IMR-90 (cell line): ENCODE results near the gene EXOC4. TPM values are rescaled to one million over a fixed set of nuclear protein-coding genes. Genes with fewer than 3 reads are reported as not detected.

ENCODE experiments used
- ATAC-seq: fragments of 200-7000 bp; cut with Tn5 transposase; 2 replicates; pipeline ENCODE4 v1.9.1; 2020; ENCODE audit warnings: low read depth, mild to moderate bottlenecking, moderate library complexity
- BruUV-seq: library from RNA; stranded (reverse); fragments of 400-500 nt; replicated peaks from 2 replicates; lab custom pipeline; 2021; lab: Mats Ljungman, UMichigan
- CTCF ChIA-PET: fragments of 300-600 bp; formaldehyde crosslinking; extraction: SDS; loops from one replicate; lab custom pipeline; 2021; ENCODE audit warnings: antibody characterized with exemption; lab: Yijun Ruan, JAX
- POLR2A ChIA-PET: fragments of 300-600 bp; sonication (Branson Sonifier 250); formaldehyde crosslinking; loops from one replicate; lab custom pipeline; 2022; ENCODE audit warnings: antibody characterized with exemption; ENCODE audit not compliant: unreplicated experiment; lab: Charles Lee
- DNase-seq: peaks from one replicate; pipeline ENCODE4 v3.0.0; 2013
- H2AFZ ChIP-seq: replicated peaks from 2 replicates; pipeline ENCODE3; 2013; ENCODE audit warnings: low read length, mild to moderate bottlenecking; ENCODE audit not compliant: poor library complexity
- H2AK5ac ChIP-seq: 2 replicates; pipeline ENCODE4 v1.6.1; 2013; ENCODE audit warnings: low read depth, low read length, inconsistent platforms
- H2AK9ac ChIP-seq: replicated peaks from 2 replicates; pipeline ENCODE3; 2013; ENCODE audit warnings: mild to moderate bottlenecking, low read depth, low read length, moderate library complexity; ENCODE audit not compliant: poor library complexity
- H2BK120ac ChIP-seq: 2 replicates; pipeline ENCODE4 v1.6.1; 2013; ENCODE audit warnings: low read depth, low read length, inconsistent platforms
- H2BK15ac ChIP-seq: 3 replicates; pipeline ENCODE4 v1.6.1; 2013; ENCODE audit warnings: low read depth, low read length, inconsistent platforms
- H2BK20ac ChIP-seq: 2 replicates; pipeline ENCODE4 v1.6.1; 2013; ENCODE audit warnings: low read depth, mild to moderate bottlenecking, inconsistent platforms, low read length, moderate library complexity
- H2BK5ac ChIP-seq: 2 replicates; pipeline ENCODE4 v1.6.1; 2013; ENCODE audit warnings: mild to moderate bottlenecking, low read depth, low read length, inconsistent platforms; ENCODE audit not compliant: poor library complexity, severe bottlenecking
- H3K14ac ChIP-seq: replicated peaks from 2 replicates; pipeline ENCODE4 v1.6.1; 2013; ENCODE audit warnings: low read depth, low read length, inconsistent platforms
- H3K18ac ChIP-seq: 2 replicates; pipeline ENCODE4 v1.6.1; 2013; ENCODE audit warnings: low read depth, low read length, control low read depth
- H3K23ac ChIP-seq: 2 replicates; pipeline ENCODE4 v1.6.1; 2013; ENCODE audit warnings: low read depth, low read length, inconsistent platforms
- H3K27ac ChIP-seq: 2 replicates; pipeline ENCODE4 v1.5.1; 2013; ENCODE audit warnings: mild to moderate bottlenecking, control low read depth, low read length; ENCODE audit not compliant: insufficient read depth
- H3K27me3 ChIP-seq: 2 replicates; pipeline ENCODE4 v1.6.1; 2013; ENCODE audit warnings: low read length; ENCODE audit not compliant: control insufficient read depth, insufficient read depth
- H3K36me3 ChIP-seq: 2 replicates; pipeline ENCODE4 v1.6.1; 2013; ENCODE audit warnings: low read length, mixed read lengths; ENCODE audit not compliant: control insufficient read depth, insufficient read depth
- H3K4ac ChIP-seq: 2 replicates; pipeline ENCODE4 v1.6.1; 2013; ENCODE audit warnings: low read depth, low read length, inconsistent platforms
- H3K4me1 ChIP-seq: 2 replicates; pipeline ENCODE4 v1.6.1; 2013; ENCODE audit warnings: low read length, mixed read lengths; ENCODE audit not compliant: control insufficient read depth, insufficient read depth
- H3K4me2 ChIP-seq: 2 replicates; pipeline ENCODE4 v1.6.1; 2013; ENCODE audit warnings: low read depth, mild to moderate bottlenecking, control low read depth, low read length, moderate library complexity
- H3K4me3 ChIP-seq: 2 replicates; pipeline ENCODE4 v1.5.1; 2013; ENCODE audit warnings: low read depth, mild to moderate bottlenecking, control low read depth, low read length, moderate library complexity; ENCODE audit not compliant: insufficient read depth
- H3K56ac ChIP-seq: 2 replicates; pipeline ENCODE4 v1.6.1; 2013; ENCODE audit warnings: low read length, inconsistent platforms; ENCODE audit not compliant: insufficient read depth; ENCODE audit errors: extremely low read depth
- H3K79me1 ChIP-seq, 2 experiments: 2 replicates each; pipeline ENCODE4 v1.6.1; 2013; ENCODE audit warnings: low read length in 2 of 2, inconsistent platforms in 1 of 2, low read depth in 1 of 2
- H3K9ac ChIP-seq: 2 replicates; pipeline ENCODE4 v1.6.1; 2013; ENCODE audit warnings: low read depth, low read length, control low read depth
- H3K9me1 ChIP-seq: 2 replicates; pipeline ENCODE4 v1.6.1; 2013; ENCODE audit warnings: low read length, inconsistent platforms; ENCODE audit not compliant: insufficient read depth
- H3K9me3 ChIP-seq: 2 replicates; pipeline ENCODE4 v1.6.1; 2013; ENCODE audit warnings: low read length; ENCODE audit not compliant: control insufficient read depth, insufficient read depth
- H4K20me1 ChIP-seq: 2 replicates; pipeline ENCODE4 v1.6.1; 2013; ENCODE audit warnings: low read length, inconsistent platforms; ENCODE audit not compliant: insufficient read depth
- H4K5ac ChIP-seq: 2 replicates; pipeline ENCODE4 v1.6.1; 2013; ENCODE audit warnings: mild to moderate bottlenecking, low read depth, low read length, control low read depth
- H4K8ac ChIP-seq, 2 experiments: 2 replicates each; pipeline ENCODE4 v1.6.1; 2013; ENCODE audit warnings: low read depth in 2 of 2, low read length in 2 of 2, control low read depth in 1 of 2, inconsistent platforms in 1 of 2
- H4K91ac ChIP-seq: 2 replicates; pipeline ENCODE4 v1.6.1; 2013; ENCODE audit warnings: low read depth, low read length, inconsistent platforms; ENCODE audit not compliant: insufficient read depth
- BHLHE40 ChIP-seq: fragments of 150-350 bp; IDR thresholded peaks from 2 replicates; pipeline ENCODE4 v1.6.1; 2016; ENCODE audit warnings: mild to moderate bottlenecking, low read depth, low read length
- CHD1 ChIP-seq: IDR thresholded peaks from 2 replicates; pipeline ENCODE4 v1.6.1; 2012; ENCODE audit warnings: low read depth, low read length, improper control_type of control experiment
- FOS ChIP-seq: fragments of 150-350 bp; IDR thresholded peaks from 2 replicates; pipeline ENCODE4 v1.6.1; 2016; ENCODE audit warnings: low read depth, low read length
- MAFK ChIP-seq: IDR thresholded peaks from 2 replicates; pipeline ENCODE4 v1.6.1; 2012; ENCODE audit warnings: low read depth, low read length, improper control_type of control experiment
- MAZ ChIP-seq: IDR thresholded peaks from 2 replicates; pipeline ENCODE4 v1.6.1; 2012; ENCODE audit warnings: low read depth, mild to moderate bottlenecking, low read length, improper control_type of control experiment, moderate library complexity, borderline replicate concordance
- MXI1 ChIP-seq: IDR thresholded peaks from 2 replicates; pipeline ENCODE4 v1.6.1; 2012; ENCODE audit warnings: low read depth, mild to moderate bottlenecking, low read length, moderate library complexity, borderline replicate concordance
- NFE2L2 ChIP-seq: fragments of 150-350 bp; IDR thresholded peaks from 2 replicates; pipeline ENCODE4 v1.6.1; 2016; ENCODE audit warnings: low read depth, mild to moderate bottlenecking, low read length
- RAD21 ChIP-seq: IDR thresholded peaks from 2 replicates; pipeline ENCODE4 v1.6.1; 2012; ENCODE audit warnings: low read length, improper control_type of control experiment
- RCOR1 ChIP-seq: IDR thresholded peaks from 2 replicates; pipeline ENCODE4 v1.6.1; 2012; ENCODE audit warnings: mild to moderate bottlenecking, low read length, improper control_type of control experiment; ENCODE audit not compliant: insufficient replicate concordance
- RFX5 ChIP-seq: IDR thresholded peaks from 2 replicates; pipeline ENCODE4 v1.8.0; 2012; ENCODE audit warnings: low read depth, mild to moderate bottlenecking, low read length, moderate library complexity
- SMC3 ChIP-seq: fragments of 150-350 bp; IDR thresholded peaks from 2 replicates; pipeline ENCODE4 v1.6.1; 2016; ENCODE audit warnings: low read depth, mild to moderate bottlenecking, antibody characterized with exemption, low read length, moderate library complexity
- WGBS, 2 experiments: methylation state at CpG; one replicate each; pipeline versions ENCODE4 v1.1.5 to v1.1.7; 2013; ENCODE audit warnings: missing lambda C conversion rate in 2 of 2; ENCODE audit not compliant: insufficient read length in 1 of 2; ENCODE audit errors: extremely low coverage in 2 of 2; 5-methylcytosine and 5-hydroxymethylcytosine counted together
- dilution Hi-C: fragments of 300-500 bp; cut with HindIII; formaldehyde crosslinking; loops from one replicate; pipeline ENCODE4 v1.14.3; 2018; ENCODE audit warnings: low sequenced_read_pairs; ENCODE audit not compliant: unreplicated experiment
- in situ Hi-C: fragments of 300-500 bp; cut with MboI; formaldehyde crosslinking; loops from 3 replicates; pipeline ENCODE4 v1.14.3; 2019; ENCODE audit warnings: low sequenced_read_pairs, inconsistent platforms, mixed read lengths
- intact Hi-C: fragments of 100-400 bp; cut with micrococcal nuclease; formaldehyde crosslinking; loops from 2 replicates; pipeline ENCODE4 v1.10.0; 2022
- polyA plus RNA-seq, 3 experiments: library from polyadenylated mRNA; depleted of rRNA; stranded (reverse); fragments of >200 nt; gene quantifications; 2 replicates each; pipeline ENCODE4 v1.2.3, GENCODE V29; 2012; ENCODE audit warnings: low replicate concordance in 1 of 3
- total RNA-seq: library from RNA; depleted of rRNA; stranded (reverse); fragments of >200 nt; gene quantifications from 2 replicates; pipeline ENCODE4 v1.2.3, GENCODE V29; 2012
- TF ChIP-seq, protein P1 (sequence below): conservative IDR thresholded peaks from 2 replicates; pipeline ENCODE4 v1.5.1; 2012; ENCODE audit warnings: mild to moderate bottlenecking, low read depth, low read length, improper control_type of control experiment
- TF ChIP-seq, protein P2 (sequence below): fragments of 150-350 bp; IDR thresholded peaks from 2 replicates; pipeline ENCODE4 v1.6.1; 2016; ENCODE audit warnings: low read depth, mild to moderate bottlenecking, low read length, moderate library complexity, borderline replicate concordance

The EXOC4 gene
- total and polyA plus RNA-seq, 2 of the 4 experiments (the other 2 are of a cell fraction) = 25.4 to 94.6 TPM

DNA sequence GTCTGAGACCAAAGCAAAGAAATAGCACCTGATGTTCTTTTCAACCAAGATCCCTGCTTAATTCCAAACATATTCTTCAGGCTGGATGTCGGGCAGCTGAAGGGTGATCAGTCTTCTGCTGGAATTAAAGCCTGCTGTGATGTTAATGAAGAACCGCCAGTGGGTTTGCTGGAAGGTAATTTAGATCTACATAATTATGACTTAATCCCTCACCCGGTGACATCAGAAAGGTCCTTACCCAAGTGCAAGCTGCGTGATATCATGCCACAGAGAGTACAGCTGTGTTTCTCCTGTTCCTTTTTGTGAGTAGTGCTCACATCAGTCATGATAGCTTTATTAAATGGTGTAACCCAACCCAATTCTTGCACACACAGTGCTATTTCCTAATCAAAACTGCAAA lies 845.2 kb downstream of the EXOC4 start:
- no peak overlapping the region for H3K4ac ChIP-seq
- no peak overlapping the region for H3K56ac ChIP-seq
- H2BK20ac ChIP-seq = no peak overlapping the region
- no peak overlapping the region for H2BK5ac ChIP-seq
- H2AFZ ChIP-seq = no peak overlapping the region
- H3K4me3 ChIP-seq = no peak overlapping the region
- H3K4me2 ChIP-seq = no peak overlapping the region
- no peak overlapping the region for H3K18ac ChIP-seq
- no peaks in the 10 kb centered on the region for H3K27me3 ChIP-seq
- DNase-seq (no peak), ATAC-seq (no peak)
- no peaks in the 10 kb centered on the region for H3K4me1 ChIP-seq
- H2BK120ac ChIP-seq = no peak overlapping the region
- no peak overlapping the region for H3K14ac ChIP-seq
- dilution Hi-C loops (no loop called here), in situ Hi-C loops (no loop called here), intact Hi-C loops (no loop called here)
- H3K27ac ChIP-seq = no peak overlapping the region
- no peaks in the 10 kb centered on the region for H4K20me1 ChIP-seq
- WGBS, 2 experiments = no CpG with 5 or more reads among the region's 4 CpGs
- H3K9ac ChIP-seq = no peak overlapping the region
- H2AK5ac ChIP-seq = no peak overlapping the region
- no peak overlapping the region for H4K91ac ChIP-seq
- POLR2A ChIA-PET = no interaction called here
- no peaks in the 10 kb centered on the region for H3K9me1 ChIP-seq
- no peak for TF ChIP-seq FOS
- TF ChIP-seq MAFK = no peak
- TF ChIP-seq, protein P1, sequence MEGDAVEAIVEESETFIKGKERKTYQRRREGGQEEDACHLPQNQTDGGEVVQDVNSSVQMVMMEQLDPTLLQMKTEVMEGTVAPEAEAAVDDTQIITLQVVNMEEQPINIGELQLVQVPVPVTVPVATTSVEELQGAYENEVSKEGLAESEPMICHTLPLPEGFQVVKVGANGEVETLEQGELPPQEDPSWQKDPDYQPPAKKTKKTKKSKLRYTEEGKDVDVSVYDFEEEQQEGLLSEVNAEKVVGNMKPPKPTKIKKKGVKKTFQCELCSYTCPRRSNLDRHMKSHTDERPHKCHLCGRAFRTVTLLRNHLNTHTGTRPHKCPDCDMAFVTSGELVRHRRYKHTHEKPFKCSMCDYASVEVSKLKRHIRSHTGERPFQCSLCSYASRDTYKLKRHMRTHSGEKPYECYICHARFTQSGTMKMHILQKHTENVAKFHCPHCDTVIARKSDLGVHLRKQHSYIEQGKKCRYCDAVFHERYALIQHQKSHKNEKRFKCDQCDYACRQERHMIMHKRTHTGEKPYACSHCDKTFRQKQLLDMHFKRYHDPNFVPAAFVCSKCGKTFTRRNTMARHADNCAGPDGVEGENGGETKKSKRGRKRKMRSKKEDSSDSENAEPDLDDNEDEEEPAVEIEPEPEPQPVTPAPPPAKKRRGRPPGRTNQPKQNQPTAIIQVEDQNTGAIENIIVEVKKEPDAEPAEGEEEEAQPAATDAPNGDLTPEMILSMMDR = no peak
- TF ChIP-seq RFX5 = no peak
- TF ChIP-seq, protein P2, sequence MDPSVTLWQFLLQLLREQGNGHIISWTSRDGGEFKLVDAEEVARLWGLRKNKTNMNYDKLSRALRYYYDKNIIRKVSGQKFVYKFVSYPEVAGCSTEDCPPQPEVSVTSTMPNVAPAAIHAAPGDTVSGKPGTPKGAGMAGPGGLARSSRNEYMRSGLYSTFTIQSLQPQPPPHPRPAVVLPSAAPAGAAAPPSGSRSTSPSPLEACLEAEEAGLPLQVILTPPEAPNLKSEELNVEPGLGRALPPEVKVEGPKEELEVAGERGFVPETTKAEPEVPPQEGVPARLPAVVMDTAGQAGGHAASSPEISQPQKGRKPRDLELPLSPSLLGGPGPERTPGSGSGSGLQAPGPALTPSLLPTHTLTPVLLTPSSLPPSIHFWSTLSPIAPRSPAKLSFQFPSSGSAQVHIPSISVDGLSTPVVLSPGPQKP = no peak
- TF ChIP-seq MXI1 = no peak
- TF ChIP-seq RCOR1 = no peak
- no peak for TF ChIP-seq CHD1
- no peak for TF ChIP-seq NFE2L2
- TF ChIP-seq RAD21 = no peak
- no peak for TF ChIP-seq SMC3
- TF ChIP-seq BHLHE40 = no peak
- TF ChIP-seq MAZ = no peak
- H2BK15ac ChIP-seq = no peak overlapping the region
- H3K79me1 ChIP-seq = no peaks in the 10 kb centered on the region
- CTCF ChIA-PET = no interaction called here
- H4K5ac ChIP-seq = no peak overlapping the region
- no peak overlapping the region for H2AK9ac ChIP-seq
- BruUV-seq = no TSS peak
- H3K9me3 ChIP-seq = no peaks in the 10 kb centered on the region
- no peaks in the 10 kb centered on the region for H3K36me3 ChIP-seq
- no peak overlapping the region for H4K8ac ChIP-seq
- no peak overlapping the region for H3K23ac ChIP-seq
